Endothelial cell of umbilical vein (primary cell): ENCODE data around the gene AGPAT1. TPM values are rescaled to one million over a fixed set of nuclear protein-coding genes. Genes with fewer than 3 reads are reported as not detected.

Experiments used
- BruUV-seq: library from RNA; stranded (reverse); fragments of 400-500 nt; replicated peaks from 2 replicates; lab custom pipeline; 2021; lab: Mats Ljungman, UMichigan
- CTCF ChIA-PET: fragments of 300-600, 350-600 bp; sonication (Branson Sonifier 250); formaldehyde crosslinking; loops from one replicate; lab custom pipeline; 2021; ENCODE audit warnings: antibody characterized with exemption, inconsistent platforms; lab: Charles Lee
- POLR2A ChIA-PET: fragments of 300-600, 350-600 bp; sonication (Branson Sonifier 250); formaldehyde crosslinking; loops from one replicate; lab custom pipeline; 2021; ENCODE audit warnings: antibody characterized with exemption, inconsistent platforms; lab: Charles Lee
- DNase-seq: peaks from one replicate; pipeline ENCODE4 v3.0.0-alpha.2; 2011; ENCODE audit warnings: low read depth, low spot score
- FAIRE-seq: peaks from 2 replicates; lab custom pipeline; 2011; peaks lifted over from hg19 to GRCh38; lab: Jason Lieb, UNC
- H2AFZ ChIP-seq: 2 replicates; pipeline ENCODE4 v1.6.0; 2012; ENCODE audit warnings: low read depth, low read length, control low read depth, inconsistent platforms
- H3K27ac ChIP-seq: 2 replicates; pipeline ENCODE4 v1.5.1; 2011; ENCODE audit warnings: low read depth, mild to moderate bottlenecking, control low read depth, low read length, moderate library complexity; ENCODE audit not compliant: insufficient read depth
- H3K27me3 ChIP-seq, 2 experiments: 2 replicates each; pipeline versions ENCODE4 v1.6.0 to v1.6.1; 2011; ENCODE audit warnings: low read length in 2 of 2, mixed read lengths in 1 of 2; ENCODE audit not compliant: control insufficient read depth in 2 of 2, insufficient read depth in 2 of 2
- H3K36me3 ChIP-seq, 2 experiments: 2 replicates in 1 of 2; 3 replicates in 1 of 2; pipeline ENCODE4 v1.5.1; 2011; ENCODE audit warnings: low read length in 2 of 2, mild to moderate bottlenecking in 1 of 2, moderate library complexity in 1 of 2; ENCODE audit not compliant: control insufficient read depth in 2 of 2, insufficient read depth in 2 of 2; ENCODE audit errors: extremely low read depth in 1 of 2
- H3K4me1 ChIP-seq: 3 replicates; pipeline ENCODE4 v1.5.1; 2011; ENCODE audit warnings: mild to moderate bottlenecking, low read length; ENCODE audit not compliant: control insufficient read depth, insufficient read depth; ENCODE audit errors: extremely low read depth
- H3K4me2 ChIP-seq: 2 replicates; pipeline ENCODE4 v1.6.1; 2011; ENCODE audit warnings: low read length, control low read depth, mixed read lengths; ENCODE audit not compliant: insufficient read depth
- H3K4me3 ChIP-seq, 3 experiments: fragments of 200-600 bp in 1 of 3; sonication (generic), shearing (Covaris generic) in 1 of 3; replicated peaks in 1 of 3; 2 replicates each; pipeline ENCODE4 v1.5.1; 2011 to 2016; ENCODE audit warnings: control low read depth in 3 of 3, low read length in 3 of 3, mild to moderate bottlenecking in 2 of 3, inconsistent platforms in 1 of 3, low read depth in 1 of 3, moderate library complexity in 1 of 3; ENCODE audit not compliant: insufficient read depth in 1 of 3
- H3K79me2 ChIP-seq: 2 replicates; pipeline ENCODE4 v1.6.0; 2012; ENCODE audit warnings: low read length, inconsistent platforms; ENCODE audit not compliant: control insufficient read depth, insufficient read depth
- H3K9ac ChIP-seq: replicated peaks from 2 replicates; pipeline ENCODE3; 2011; ENCODE audit warnings: low read length, control low read depth; ENCODE audit not compliant: insufficient read depth; ENCODE audit errors: extremely low read depth
- H3K9me1 ChIP-seq: replicated peaks from 3 replicates; pipeline ENCODE4 v1.6.0; 2011; ENCODE audit warnings: mild to moderate bottlenecking, low read length; ENCODE audit not compliant: control insufficient read depth, insufficient read depth; ENCODE audit errors: extremely low read depth
- H3K9me3 ChIP-seq: replicated peaks from 2 replicates; pipeline ENCODE4 v1.5.1; 2012; ENCODE audit warnings: low read length, inconsistent platforms; ENCODE audit not compliant: control insufficient read depth, insufficient read depth
- H4K20me1 ChIP-seq: replicated peaks from 2 replicates; pipeline ENCODE3; 2011; ENCODE audit warnings: mild to moderate bottlenecking, low read length; ENCODE audit not compliant: control insufficient read depth, insufficient read depth; ENCODE audit errors: extremely low read depth
- EZH2 ChIP-seq: IDR thresholded peaks from 2 replicates; pipeline ENCODE4 v1.6.1; 2012; ENCODE audit warnings: borderline replicate concordance, low read depth, mild to moderate bottlenecking, moderate library complexity, low read length, inconsistent platforms; ENCODE audit not compliant: severe bottlenecking
- JUN ChIP-seq: IDR thresholded peaks from 2 replicates; pipeline ENCODE4 v1.6.1; 2011; ENCODE audit warnings: borderline replicate concordance, low read depth; ENCODE audit not compliant: insufficient read length, insufficient read depth
- MAX ChIP-seq: IDR thresholded peaks from 2 replicates; pipeline ENCODE4 v1.6.1; 2011; ENCODE audit not compliant: insufficient read depth, insufficient read length
- MYC ChIP-seq: IDR thresholded peaks from one replicate; pipeline ENCODE4 v1.6.1; 2011; ENCODE audit warnings: mild to moderate bottlenecking, low read depth, low read length
- POLR2A ChIP-seq: IDR thresholded peaks from 2 replicates; pipeline ENCODE4 v1.6.1; 2012; ENCODE audit warnings: low read depth, mild to moderate bottlenecking, control low read depth, low read length
- dilution Hi-C: fragments of 300-500 bp; cut with MboI; formaldehyde crosslinking; loops from one replicate; pipeline ENCODE4 v1.15.0; 2019; ENCODE audit warnings: low sequenced_read_pairs; ENCODE audit not compliant: extremely low pct_ligation_motif_present
- intact Hi-C: fragments of 100-400 bp; cut with micrococcal nuclease; formaldehyde crosslinking; loops from one replicate; pipeline ENCODE4 v1.10.0; 2022
- polyA plus RNA-seq, 4 experiments: library from polyadenylated mRNA; depleted of rRNA in 3 of 4; stranded (reverse) in 3 of 4; unstranded in 1 of 4; fragments of >200 nt; gene quantifications; 2 replicates each; pipeline versions ENCODE4 v1.2.1 to v1.2.3, GENCODE V29; 2011 to 2012; ENCODE audit warnings: missing spikeins in 1 of 4
- total RNA-seq: library from RNA; stranded (reverse); gene quantifications from 2 replicates; pipeline ENCODE4 v1.2.3, GENCODE V29; 2021

AGPAT1 gene
- total and polyA plus RNA-seq, 2 donors (not counting 3 experiments of a cell fraction or from before 2014, with no cell fraction given), result 38.4 to 132 TPM

GRCh38 chr6:32200711-32201475, 25.0 kb upstream of the AGPAT1 start:
- dilution Hi-C loops, result no loop called here
- no peaks in the 10 kb centered on the region for H3K79me2 ChIP-seq
- no TSS peak for BruUV-seq
- no peaks in the 10 kb centered on the region for H3K9me3 ChIP-seq
- H4K20me1 ChIP-seq, result no peaks in the 10 kb centered on the region
- peaks cover 11% of the 10 kb centered on the region for H3K4me1 ChIP-seq
- CTCF ChIA-PET, result no interaction called here
- POLR2A ChIA-PET, result no interaction called here
- FAIRE-seq, result no peak
- no peak overlapping the region for H3K27ac ChIP-seq
- no peak overlapping the region for H2AFZ ChIP-seq
- H3K9ac ChIP-seq, result no peak overlapping the region
- no peak overlapping the region for H3K4me2 ChIP-seq
- H3K9me1 ChIP-seq, result no peaks in the 10 kb centered on the region
- no peak for TF ChIP-seq MYC
- H3K36me3 ChIP-seq, result peaks cover 7 to 13% of the 10 kb centered on the region in 2 experiments
- H3K4me3 ChIP-seq, result no peak overlapping the region
- no peaks in the 10 kb centered on the region for H3K27me3 ChIP-seq
- no peak for DNase-seq
- intact Hi-C loops, result no loop called here

GRCh38 chr6:32198866-32199265, 23.0 kb upstream of the AGPAT1 start:
- dilution Hi-C loops, result no loop called here
- H3K79me2 ChIP-seq, result no peaks in the 10 kb centered on the region
- no peak overlapping the region for H3K9ac ChIP-seq
- FAIRE-seq (no peak), DNase-seq (no peak)
- no peaks in the 10 kb centered on the region for H3K9me1 ChIP-seq
- ChIA-PET POLR2A (no interaction called here), CTCF (no interaction called here)
- intact Hi-C loops, result loop anchor here (10.0 kb wide), 2 partner anchors 154 to 534 kb away; partner anchors contain the start of genes C6orf47, CSNK2B, GPANK1 and LY6G5B
- no peak overlapping the region for H3K4me3 ChIP-seq
- no TSS peak for BruUV-seq
- H3K27ac ChIP-seq, result no peak overlapping the region
- no peaks in the 10 kb centered on the region for H4K20me1 ChIP-seq
- H3K4me1 ChIP-seq, result peaks cover 19% of the 10 kb centered on the region
- H3K36me3 ChIP-seq, result peaks cover 4 to 5% of the 10 kb centered on the region in 2 experiments
- no peaks in the 10 kb centered on the region for H3K9me3 ChIP-seq
- no peak overlapping the region for H2AFZ ChIP-seq
- no peak overlapping the region for H3K4me2 ChIP-seq
- no peak for TF ChIP-seq POLR2A
- TF ChIP-seq MAX, result no peak
- no peak for TF ChIP-seq EZH2
- TF ChIP-seq JUN, result no peak
- H3K27me3 ChIP-seq, result no peaks in the 10 kb centered on the region
